Fibroblast of lung (primary cell): Measurements from ENCODE around the gene CAMKMT. TPM values are rescaled to one million over a fixed set of nuclear protein-coding genes. Genes with fewer than 3 reads are reported as not detected.

Experiments used
- DNase-seq, 2 donors: peaks; one replicate each; pipeline versions ENCODE4 v3.0.0 to v3.0.0-alpha.2; 2010; ENCODE audit warnings: low read depth in 2 of 2
- H2AFZ ChIP-seq: 2 replicates; pipeline ENCODE4 v1.5.1; 2012; ENCODE audit warnings: low read length, control low read depth, inconsistent platforms
- H3K27ac ChIP-seq: 2 replicates; pipeline ENCODE4 v1.5.1; 2011; ENCODE audit warnings: low read length, control low read depth; ENCODE audit not compliant: insufficient read depth
- H3K27me3 ChIP-seq: 2 replicates; pipeline ENCODE4 v1.5.1; 2011; ENCODE audit warnings: mild to moderate bottlenecking, low read length; ENCODE audit not compliant: control insufficient read depth, insufficient read depth
- H3K36me3 ChIP-seq: 2 replicates; pipeline ENCODE4 v1.5.1; 2011; ENCODE audit warnings: low read length; ENCODE audit not compliant: control insufficient read depth, insufficient read depth
- H3K4me1 ChIP-seq: 2 replicates; pipeline ENCODE4 v1.5.1; 2011; ENCODE audit warnings: low read length; ENCODE audit not compliant: control insufficient read depth, insufficient read depth; ENCODE audit errors: extremely low read depth
- H3K4me2 ChIP-seq: 2 replicates; pipeline ENCODE4 v1.5.1; 2011; ENCODE audit warnings: low read length, control low read depth; ENCODE audit not compliant: insufficient read depth; ENCODE audit errors: extremely low read depth
- H3K4me3 ChIP-seq, 4 experiments: fragments of 200-600 bp in 1 of 4; sonication (generic) in 1 of 4; replicated peaks in 1 of 4; 2 replicates each; pipeline ENCODE4 v1.5.1; 2011 to 2016; ENCODE audit warnings: low read length in 4 of 4, low read depth in 3 of 4, mild to moderate bottlenecking in 3 of 4, control low read depth in 2 of 4, inconsistent platforms in 1 of 4, mixed read lengths in 1 of 4; ENCODE audit not compliant: insufficient read depth in 1 of 4; ENCODE audit errors: control extremely low read depth in 1 of 4
- H3K79me2 ChIP-seq: 2 replicates; pipeline ENCODE4 v1.5.1; 2012; ENCODE audit warnings: mild to moderate bottlenecking, low read length, inconsistent platforms; ENCODE audit not compliant: control insufficient read depth, insufficient read depth
- H3K9ac ChIP-seq: 2 replicates; pipeline ENCODE4 v1.5.1; 2011; ENCODE audit warnings: mild to moderate bottlenecking, low read length, control low read depth; ENCODE audit not compliant: insufficient read depth
- H3K9me3 ChIP-seq: 2 replicates; pipeline ENCODE4 v1.5.1; 2012; ENCODE audit warnings: low read depth, low read length; ENCODE audit not compliant: control insufficient read depth, insufficient read depth
- H4K20me1 ChIP-seq: 2 replicates; pipeline ENCODE4 v1.5.1; 2011; ENCODE audit warnings: low read length; ENCODE audit not compliant: control insufficient read depth, insufficient read depth; ENCODE audit errors: extremely low read depth
- CTCF ChIP-seq, 2 donors: IDR thresholded peaks in 1 of 2; conservative IDR thresholded peaks in 1 of 2; 1 replicate in 1 of 2; 2 replicates in 1 of 2; pipeline ENCODE4 v1.5.1; 2011 to 2012; ENCODE audit warnings: low read length in 2 of 2, control low read depth in 1 of 2, inconsistent platforms in 1 of 2, low read depth in 1 of 2, mild to moderate bottlenecking in 1 of 2
- EZH2 ChIP-seq: IDR thresholded peaks from 2 replicates; pipeline ENCODE4 v1.5.1; 2012; ENCODE audit warnings: low read length, control low read depth, mild to moderate bottlenecking; ENCODE audit errors: missing control alignments
- polyA plus RNA-seq, 2 donors: library from polyadenylated mRNA; depleted of rRNA in 1 of 2; stranded (reverse) in 1 of 2; unstranded in 1 of 2; fragments of >200 nt; gene quantifications; 2 replicates each; pipeline ENCODE4 v1.2.1, GENCODE V29; 2011 to 2012; ENCODE audit warnings: missing spikeins in 1 of 2
- total RNA-seq: library from RNA; depleted of rRNA; stranded (reverse); fragments of >200 nt; gene quantifications from 2 replicates; pipeline ENCODE4 v1.2.1, GENCODE V29; 2014

Gene CAMKMT
- total and polyA plus RNA-seq, 2 donors (not counting 1 experiment from before 2014, with no cell fraction given): 7.9 to 11.6 TPM

- Histone ChIP-seq H3K27ac (no peak overlapping the region), H3K4me1 (no peaks in the 10 kb centered on the region), H4K20me1 (no peaks in the 10 kb centered on the region), H3K79me2 (no peaks in the 10 kb centered on the region), H3K36me3 (no peaks in the 10 kb centered on the region), H3K4me2 (no peak overlapping the region), H2AFZ (no peak overlapping the region), H3K9me3 (no peaks in the 10 kb centered on the region), H3K27me3 (no peaks in the 10 kb centered on the region), H3K4me3 (no peak overlapping the region), H3K9ac (no peak overlapping the region)
- no peak for TF ChIP-seq CTCF (conservative IDR thresholded peaks at IDR 0.05 in 1 of 2, IDR thresholded peaks at IDR 0.05 in 1 of 2; ENCODE audit: low read depth in 1 of 2, low read length in 2 of 2)
- no peak for TF ChIP-seq EZH2
- no peak for DNase-seq
Measured at GRCh38 chr2:44632931-44633689, 271.4 kb downstream of the CAMKMT start.

GRCh38 chr2:44635725-44636124 is 274.0 kb downstream of the CAMKMT start:
- no peak overlapping the region for H3K4me3 ChIP-seq
- H3K9me3 ChIP-seq: no peaks in the 10 kb centered on the region
- H3K79me2 ChIP-seq: no peaks in the 10 kb centered on the region
- no peaks in the 10 kb centered on the region for H3K4me1 ChIP-seq
- TF ChIP-seq EZH2 (no peak), CTCF (conservative IDR thresholded peaks at IDR 0.05 in 1 of 2, IDR thresholded peaks at IDR 0.05 in 1 of 2; ENCODE audit: low read depth in 1 of 2, low read length in 2 of 2) (no peak)
- H2AFZ ChIP-seq: no peak overlapping the region
- H3K27me3 ChIP-seq: no peaks in the 10 kb centered on the region
- no peak for DNase-seq
- H4K20me1 ChIP-seq: no peaks in the 10 kb centered on the region
- H3K9ac ChIP-seq: no peak overlapping the region
- H3K36me3 ChIP-seq: no peaks in the 10 kb centered on the region
- no peak overlapping the region for H3K4me2 ChIP-seq
- H3K27ac ChIP-seq: no peak overlapping the region

GRCh38 chr2:44638649-44639048 is 276.9 kb downstream of the CAMKMT start:
- no peaks in the 10 kb centered on the region for H3K36me3 ChIP-seq
- H3K4me2 ChIP-seq: no peak overlapping the region
- H3K9me3 ChIP-seq: no peaks in the 10 kb centered on the region
- H3K79me2 ChIP-seq: no peaks in the 10 kb centered on the region
- no peak overlapping the region for H3K27ac ChIP-seq
- no peak overlapping the region for H3K9ac ChIP-seq
- no peak overlapping the region for H2AFZ ChIP-seq
- no peaks in the 10 kb centered on the region for H4K20me1 ChIP-seq
- no peaks in the 10 kb centered on the region for H3K27me3 ChIP-seq
- no peak for DNase-seq
- no peaks in the 10 kb centered on the region for H3K4me1 ChIP-seq
- no peak overlapping the region for H3K4me3 ChIP-seq
- TF ChIP-seq EZH2 (no peak), CTCF (conservative IDR thresholded peaks at IDR 0.05 in 1 of 2, IDR thresholded peaks at IDR 0.05 in 1 of 2; ENCODE audit: low read depth in 1 of 2, low read length in 2 of 2) (no peak)
